Neural progenitor cell (in vitro differentiated cells): ENCODE results near the gene SH3PXD2B. TPM values are rescaled to one million over a fixed set of nuclear protein-coding genes. Genes with fewer than 3 reads are reported as not detected.

ENCODE experiments used
- DNase-seq: peaks from one replicate; pipeline ENCODE4 v3.0.0-alpha.2; 2016; ENCODE audit warnings: low spot score
- H2AFZ ChIP-seq: fragments of 200-600 bp; sonication (generic); replicated peaks from 2 replicates; pipeline ENCODE4 v1.6.1; 2016; ENCODE audit warnings: antibody characterized with exemption
- H3F3A ChIP-seq: fragments of 200-600 bp; sonication (generic); 2 replicates; pipeline ENCODE4 v1.6.1; 2016; ENCODE audit warnings: antibody characterized with exemption, low read depth
- H3K27ac ChIP-seq: fragments of 200-600 bp; sonication (generic); 2 replicates; pipeline ENCODE4 v1.5.1; 2016; ENCODE audit warnings: mild to moderate bottlenecking
- H3K27me3 ChIP-seq: fragments of 200-600 bp; sonication (generic); 2 replicates; pipeline ENCODE4 v1.6.1; 2016; ENCODE audit warnings: mild to moderate bottlenecking, moderate library complexity
- H3K36me3 ChIP-seq: fragments of 200-600 bp; sonication (generic); 2 replicates; pipeline ENCODE4 v1.5.1; 2016
- H3K4me1 ChIP-seq: fragments of 200-600 bp; sonication (generic); 2 replicates; pipeline ENCODE4 v1.6.1; 2016; ENCODE audit warnings: mixed run types
- H3K4me2 ChIP-seq: fragments of 200-600 bp; sonication (generic); 2 replicates; pipeline ENCODE4 v1.6.1; 2016
- H3K4me3 ChIP-seq: fragments of 200-600 bp; sonication (generic); 2 replicates; pipeline ENCODE4 v1.5.1; 2016
- H3K79me2 ChIP-seq: fragments of 200-600 bp; sonication (generic); 2 replicates; pipeline ENCODE4 v1.6.1; 2016; ENCODE audit warnings: low read depth
- H3K9ac ChIP-seq: fragments of 200-600 bp; sonication (generic); 2 replicates; pipeline ENCODE4 v1.6.1; 2016
- H3K9me3 ChIP-seq: fragments of 200-600 bp; sonication (generic); 2 replicates; pipeline ENCODE4 v1.5.1; 2016; ENCODE audit warnings: low read depth
- H4K20me1 ChIP-seq: fragments of 200-600 bp; sonication (generic); 2 replicates; pipeline ENCODE4 v1.6.1; 2016; ENCODE audit warnings: low read depth
- H3K27ac Mint-ChIP-seq: 3 replicates; pipeline ENCODE4 v1.8.0; 2021; ENCODE audit warnings: mixed read lengths
- H3K27me3 Mint-ChIP-seq: 2 replicates; pipeline ENCODE4 v1.8.0; 2022; ENCODE audit warnings: low read depth, mild to moderate bottlenecking, inconsistent platforms, moderate library complexity, mixed read lengths; ENCODE audit not compliant: insufficient read depth
- H3K36me3 Mint-ChIP-seq: 3 replicates; pipeline ENCODE4 v1.8.0; 2021; ENCODE audit warnings: mixed read lengths
- H3K4me1 Mint-ChIP-seq: 3 replicates; pipeline ENCODE4 v1.8.0; 2021; ENCODE audit warnings: mixed read lengths
- H3K4me3 Mint-ChIP-seq: 3 replicates; pipeline ENCODE4 v1.8.0; 2021; ENCODE audit warnings: mild to moderate bottlenecking, moderate library complexity, mixed read lengths
- H3K9me3 Mint-ChIP-seq: 3 replicates; pipeline ENCODE4 v1.8.0; 2020; ENCODE audit warnings: mixed read lengths
- CTCF ChIP-seq: fragments of 200-600 bp; sonication (generic); IDR thresholded peaks from 2 replicates; pipeline ENCODE4 v1.5.1; 2017; ENCODE audit warnings: antibody characterized with exemption, mild to moderate bottlenecking
- EZH2 ChIP-seq: fragments of 200-600 bp; sonication (generic); IDR thresholded peaks from 2 replicates; pipeline ENCODE4 v1.6.1; 2017; ENCODE audit warnings: antibody characterized with exemption, mild to moderate bottlenecking, moderate library complexity
- EZH2phosphoT487 ChIP-seq: fragments of 200-600 bp; sonication (generic); IDR thresholded peaks from 2 replicates; pipeline ENCODE4 v1.6.1; 2017; ENCODE audit warnings: antibody characterized with exemption
- total RNA-seq: library from RNA; depleted of rRNA; stranded (reverse); fragments of >200 nt; gene quantifications from 2 replicates; pipeline ENCODE4 v1.2.3, GENCODE V29; 2015; ENCODE audit warnings: low replicate concordance

The SH3PXD2B gene
- total RNA-seq, 1 donor from 2014 or later: 27.3 TPM

DNA sequence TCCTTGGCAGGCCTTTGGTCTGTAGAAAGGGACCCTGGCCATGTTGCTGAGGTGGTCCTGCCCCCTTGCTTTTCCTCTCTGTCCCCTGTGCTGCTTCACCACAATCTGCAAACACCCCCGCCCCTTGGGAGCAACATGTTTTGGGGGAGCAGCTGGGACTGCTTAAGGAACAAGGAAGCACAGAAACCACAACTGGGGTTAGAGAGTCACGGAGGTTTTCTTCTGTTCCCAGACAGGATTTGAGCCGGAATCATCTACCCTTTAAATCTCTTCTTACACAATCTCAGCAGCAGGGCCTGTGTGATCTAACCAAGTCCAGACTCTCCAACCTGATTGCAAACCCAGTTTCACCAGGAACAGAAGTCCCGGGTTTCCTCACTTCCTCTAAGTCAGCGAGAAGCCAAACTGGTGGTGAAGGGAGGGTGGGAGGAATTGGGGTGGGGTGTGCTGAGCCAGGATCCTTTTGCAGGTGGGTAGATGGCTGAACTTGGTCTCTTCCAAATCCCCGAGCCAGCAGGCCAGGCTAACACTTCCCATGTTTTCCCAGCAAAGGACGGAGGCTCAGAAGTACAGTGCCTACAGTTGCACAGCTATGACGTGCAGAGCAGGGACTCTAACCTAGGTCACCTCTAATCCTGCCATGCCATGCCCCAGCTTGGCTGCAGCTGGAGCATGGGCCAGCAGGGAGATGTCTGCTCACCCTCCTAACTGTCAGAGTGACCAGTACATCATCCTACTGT, 25.0 kb downstream of the SH3PXD2B start:
- Histone ChIP-seq H3K79me2 (peaks cover 92% of the 10 kb centered on the region), H3K4me2 (no peak overlapping the region), H3F3A (no peaks in the 10 kb centered on the region), H3K9ac (no peak overlapping the region), H4K20me1 (peaks cover 96% of the 10 kb centered on the region), H3K9me3 (no peaks in the 10 kb centered on the region), H3K27ac (no peak overlapping the region), H3K4me3 (no peak overlapping the region), H3K36me3 (no peaks in the 10 kb centered on the region), H2AFZ (no peak overlapping the region), H3K27me3 (no peaks in the 10 kb centered on the region), H3K4me1 (peaks cover 12% of the 10 kb centered on the region)
- H3K4me3 Mint-ChIP-seq: no peak overlapping the region
- no peak for TF ChIP-seq CTCF
- TF ChIP-seq EZH2: no peak
- TF ChIP-seq EZH2phosphoT487: no peak
- DNase-seq: no peak
- peaks cover 2% of the 10 kb centered on the region for H3K27me3 Mint-ChIP-seq
- peaks cover 32% of the 10 kb centered on the region for H3K36me3 Mint-ChIP-seq
- no peak overlapping the region for H3K27ac Mint-ChIP-seq
- peaks cover 18% of the 10 kb centered on the region for H3K4me1 Mint-ChIP-seq
- H3K9me3 Mint-ChIP-seq: no peaks in the 10 kb centered on the region

DNA sequence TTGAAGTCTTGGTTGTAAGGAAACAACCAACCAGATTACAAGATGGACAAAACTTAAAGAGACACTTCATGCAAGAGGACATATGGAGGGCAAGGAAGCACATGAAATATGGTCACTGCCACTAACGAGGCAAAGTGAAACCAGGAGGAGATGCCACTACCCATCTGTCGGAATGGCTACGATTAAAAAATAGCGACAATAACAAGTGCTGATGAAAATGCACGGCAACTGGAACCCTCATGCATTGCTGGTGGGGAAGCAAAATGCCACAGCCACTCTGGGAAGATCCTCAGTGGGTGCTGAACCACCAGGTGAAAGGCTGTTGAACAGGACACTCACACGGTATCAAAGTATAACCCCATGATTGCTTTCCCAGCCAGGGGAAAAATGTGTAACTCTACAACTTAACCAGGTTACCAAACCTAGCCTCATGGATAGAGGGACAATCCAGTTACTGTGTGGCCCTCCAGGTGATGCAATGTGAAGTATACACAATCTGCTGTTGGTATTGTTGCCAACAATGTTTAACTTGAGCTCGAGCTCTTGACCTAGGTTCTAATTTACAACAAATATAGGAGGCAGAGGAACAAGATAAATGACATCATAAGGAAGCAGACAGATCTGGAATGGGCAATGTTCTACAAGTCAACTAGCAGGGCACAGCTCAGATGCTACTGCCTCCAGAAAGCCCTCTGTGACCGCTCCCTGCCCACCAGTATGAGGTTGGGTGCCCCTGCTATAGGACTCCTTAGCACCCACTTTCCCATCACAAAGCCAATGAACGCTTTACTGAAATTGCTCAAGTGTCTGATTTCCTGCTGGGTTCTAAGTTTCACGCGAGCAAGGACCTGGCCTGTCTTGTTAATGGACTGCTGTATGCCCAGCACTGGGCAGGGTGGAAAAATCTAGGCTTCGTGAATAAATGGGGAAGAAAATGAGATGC, 25.8 kb downstream of the SH3PXD2B start:
- no peak overlapping the region for H3K27ac ChIP-seq

GRCh38 chr5:172427202-172427601, 27.1 kb downstream of the SH3PXD2B start:
- peaks cover 97% of the 10 kb centered on the region for H4K20me1 ChIP-seq
- no peaks in the 10 kb centered on the region for H3K9me3 Mint-ChIP-seq

More for the DNA sequence above, 25.8 kb downstream of the SH3PXD2B start:
- Histone ChIP-seq H3K27me3 (no peaks in the 10 kb centered on the region), H3K36me3 (no peaks in the 10 kb centered on the region), H2AFZ (no peak overlapping the region), H3K9ac (no peak overlapping the region), H3K79me2 (peaks cover 92% of the 10 kb centered on the region), H3K4me2 (no peak overlapping the region), H4K20me1 (peaks cover 96% of the 10 kb centered on the region), H3K4me1 (peaks cover 12% of the 10 kb centered on the region), H3F3A (no peaks in the 10 kb centered on the region), H3K9me3 (no peaks in the 10 kb centered on the region), H3K4me3 (no peak overlapping the region)
- Mint-ChIP-seq H3K27ac (no peak overlapping the region), H3K9me3 (no peaks in the 10 kb centered on the region), H3K4me1 (peaks cover 19% of the 10 kb centered on the region), H3K27me3 (peaks cover 2% of the 10 kb centered on the region), H3K36me3 (peaks cover 32% of the 10 kb centered on the region), H3K4me3 (no peak overlapping the region)
- no peak for TF ChIP-seq EZH2phosphoT487
- no peak for TF ChIP-seq CTCF
- no peak for TF ChIP-seq EZH2
- no peak for DNase-seq

More at GRCh38 chr5:172427202-172427601, 27.1 kb downstream of the SH3PXD2B start:
- H3F3A ChIP-seq: no peaks in the 10 kb centered on the region
- peaks cover 12% of the 10 kb centered on the region for H3K4me1 ChIP-seq
- H3K36me3 ChIP-seq: no peaks in the 10 kb centered on the region
- no peak overlapping the region for H3K4me3 ChIP-seq
- H3K9me3 ChIP-seq: no peaks in the 10 kb centered on the region
- no peak overlapping the region for H3K4me2 ChIP-seq
- peaks cover 19% of the 10 kb centered on the region for H3K4me1 Mint-ChIP-seq
- H3K27me3 ChIP-seq: no peaks in the 10 kb centered on the region
- no peak overlapping the region for H3K27ac Mint-ChIP-seq
- peaks cover 38% of the 10 kb centered on the region for H3K36me3 Mint-ChIP-seq
- H2AFZ ChIP-seq: no peak overlapping the region
- H3K9ac ChIP-seq: no peak overlapping the region
- TF ChIP-seq EZH2 (no peak), CTCF (no peak), EZH2phosphoT487 (no peak)
- H3K27me3 Mint-ChIP-seq: peaks cover 2% of the 10 kb centered on the region
- no peak overlapping the region for H3K4me3 Mint-ChIP-seq
- peaks cover 90% of the 10 kb centered on the region for H3K79me2 ChIP-seq
- no peak for DNase-seq
- no peak overlapping the region for H3K27ac ChIP-seq
